ENCODE data around the gene WRNIP1. TPM values are rescaled to one million over a fixed set of nuclear protein-coding genes. Genes with fewer than 3 reads are reported as not detected.

The WRNIP1 gene
- total and polyA plus RNA-seq, 10 of the 15 experiments (the other 5 are each of a cell fraction or from before 2014, with no cell fraction given), result 9.3 to 30.5 (median 24.3) TPM

DNA sequence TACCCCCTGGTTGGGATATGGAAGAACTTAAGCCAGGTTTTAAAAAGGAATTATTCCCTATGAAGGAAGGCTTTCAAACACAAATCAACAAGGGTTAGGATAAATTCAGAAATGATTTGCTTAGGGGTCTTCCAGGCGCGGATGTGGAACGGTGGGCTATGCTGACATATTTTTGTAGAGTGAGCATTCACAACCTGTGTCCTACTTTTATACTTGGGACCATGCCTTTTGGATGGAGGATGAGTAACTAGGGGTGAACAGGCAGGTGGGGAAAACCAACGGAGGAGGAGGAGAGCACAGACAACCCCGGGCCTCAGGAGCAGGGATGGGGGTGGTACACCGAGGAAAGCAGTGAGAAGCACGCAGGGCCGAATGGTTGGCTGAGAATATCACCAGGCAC is 20.4 kb upstream of the WRNIP1 start:
- no peak overlapping the region for H3K9ac ChIP-seq (ENCODE audit: control insufficient read depth, insufficient read depth, low read length)
- no peak overlapping the region for H3K27ac ChIP-seq (ENCODE audit: control insufficient read depth, insufficient read depth)
- WGBS (ENCODE audit: insufficient coverage, insufficient replicate concordance, low lambda C conversion rate, missing lambda C conversion rate), result 73% methylated on average over 8 of the region's 8 CpGs
- FAIRE-seq (no peak), ATAC-seq (no peak), DNase-seq (ENCODE audit: low read depth, low spot score) (no peak)
- TF ChIP-seq ZNF217 (IDR thresholded peaks at IDR 0.05) (no peak), SP1 (IDR thresholded peaks at IDR 0.05; ENCODE audit: low read depth, low read length) (no peak), GATAD2B (conservative IDR thresholded peaks at IDR 0.05; ENCODE audit: low read depth) (no peak), NR2C2 (IDR thresholded peaks at IDR 0.05; ENCODE audit: borderline replicate concordance, control insufficient read depth, insufficient read length, low read depth) (no peak), JUNB (IDR thresholded peaks at IDR 0.05) (no peak), MEF2B (IDR thresholded peaks at IDR 0.05; ENCODE audit: partially characterized antibody, poor library complexity, severe bottlenecking) (no peak), CBX5 (IDR thresholded peaks at IDR 0.05; ENCODE audit: low read depth) (no peak), ZNF274 (IDR thresholded peaks at IDR 0.05; ENCODE audit: insufficient read depth, insufficient read length) (no peak), TARDBP (IDR thresholded peaks at IDR 0.05; ENCODE audit: borderline replicate concordance) (no peak), CHD2 (IDR thresholded peaks at IDR 0.05; ENCODE audit: borderline replicate concordance, low read depth, low read length) (no peak), POU2F2 (IDR thresholded peaks at IDR 0.05; ENCODE audit: borderline replicate concordance, low read depth, low read length) (no peak), FOXM1 (IDR thresholded peaks at IDR 0.05; ENCODE audit: low read depth, low read length) (no peak)
- TF ChIP-seq, protein P1, sequence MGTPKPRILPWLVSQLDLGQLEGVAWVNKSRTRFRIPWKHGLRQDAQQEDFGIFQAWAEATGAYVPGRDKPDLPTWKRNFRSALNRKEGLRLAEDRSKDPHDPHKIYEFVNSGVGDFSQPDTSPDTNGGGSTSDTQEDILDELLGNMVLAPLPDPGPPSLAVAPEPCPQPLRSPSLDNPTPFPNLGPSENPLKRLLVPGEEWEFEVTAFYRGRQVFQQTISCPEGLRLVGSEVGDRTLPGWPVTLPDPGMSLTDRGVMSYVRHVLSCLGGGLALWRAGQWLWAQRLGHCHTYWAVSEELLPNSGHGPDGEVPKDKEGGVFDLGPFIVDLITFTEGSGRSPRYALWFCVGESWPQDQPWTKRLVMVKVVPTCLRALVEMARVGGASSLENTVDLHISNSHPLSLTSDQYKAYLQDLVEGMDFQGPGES (IDR thresholded peaks at IDR 0.05), result no peak
- TF ChIP-seq, protein P2, sequence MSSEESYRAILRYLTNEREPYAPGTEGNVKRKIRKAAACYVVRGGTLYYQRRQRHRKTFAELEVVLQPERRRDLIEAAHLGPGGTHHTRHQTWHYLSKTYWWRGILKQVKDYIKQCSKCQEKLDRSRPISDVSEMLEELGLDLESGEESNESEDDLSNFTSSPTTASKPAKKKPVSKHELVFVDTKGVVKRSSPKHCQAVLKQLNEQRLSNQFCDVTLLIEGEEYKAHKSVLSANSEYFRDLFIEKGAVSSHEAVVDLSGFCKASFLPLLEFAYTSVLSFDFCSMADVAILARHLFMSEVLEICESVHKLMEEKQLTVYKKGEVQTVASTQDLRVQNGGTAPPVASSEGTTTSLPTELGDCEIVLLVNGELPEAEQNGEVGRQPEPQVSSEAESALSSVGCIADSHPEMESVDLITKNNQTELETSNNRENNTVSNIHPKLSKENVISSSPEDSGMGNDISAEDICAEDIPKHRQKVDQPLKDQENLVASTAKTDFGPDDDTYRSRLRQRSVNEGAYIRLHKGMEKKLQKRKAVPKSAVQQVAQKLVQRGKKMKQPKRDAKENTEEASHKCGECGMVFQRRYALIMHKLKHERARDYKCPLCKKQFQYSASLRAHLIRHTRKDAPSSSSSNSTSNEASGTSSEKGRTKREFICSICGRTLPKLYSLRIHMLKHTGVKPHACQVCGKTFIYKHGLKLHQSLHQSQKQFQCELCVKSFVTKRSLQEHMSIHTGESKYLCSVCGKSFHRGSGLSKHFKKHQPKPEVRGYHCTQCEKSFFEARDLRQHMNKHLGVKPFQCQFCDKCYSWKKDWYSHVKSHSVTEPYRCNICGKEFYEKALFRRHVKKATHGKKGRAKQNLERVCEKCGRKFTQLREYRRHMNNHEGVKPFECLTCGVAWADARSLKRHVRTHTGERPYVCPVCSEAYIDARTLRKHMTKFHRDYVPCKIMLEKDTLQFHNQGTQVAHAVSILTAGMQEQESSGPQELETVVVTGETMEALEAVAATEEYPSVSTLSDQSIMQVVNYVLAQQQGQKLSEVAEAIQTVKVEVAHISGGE (CRISPR knock-in tag; IDR thresholded peaks at IDR 0.05), result no peak
- TF ChIP-seq, protein P3, sequence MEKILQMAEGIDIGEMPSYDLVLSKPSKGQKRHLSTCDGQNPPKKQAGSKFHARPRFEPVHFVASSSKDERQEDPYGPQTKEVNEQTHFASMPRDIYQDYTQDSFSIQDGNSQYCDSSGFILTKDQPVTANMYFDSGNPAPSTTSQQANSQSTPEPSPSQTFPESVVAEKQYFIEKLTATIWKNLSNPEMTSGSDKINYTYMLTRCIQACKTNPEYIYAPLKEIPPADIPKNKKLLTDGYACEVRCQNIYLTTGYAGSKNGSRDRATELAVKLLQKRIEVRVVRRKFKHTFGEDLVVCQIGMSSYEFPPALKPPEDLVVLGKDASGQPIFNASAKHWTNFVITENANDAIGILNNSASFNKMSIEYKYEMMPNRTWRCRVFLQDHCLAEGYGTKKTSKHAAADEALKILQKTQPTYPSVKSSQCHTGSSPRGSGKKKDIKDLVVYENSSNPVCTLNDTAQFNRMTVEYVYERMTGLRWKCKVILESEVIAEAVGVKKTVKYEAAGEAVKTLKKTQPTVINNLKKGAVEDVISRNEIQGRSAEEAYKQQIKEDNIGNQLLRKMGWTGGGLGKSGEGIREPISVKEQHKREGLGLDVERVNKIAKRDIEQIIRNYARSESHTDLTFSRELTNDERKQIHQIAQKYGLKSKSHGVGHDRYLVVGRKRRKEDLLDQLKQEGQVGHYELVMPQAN (conservative IDR thresholded peaks at IDR 0.05), result no peak
- TF ChIP-seq, protein P4, sequence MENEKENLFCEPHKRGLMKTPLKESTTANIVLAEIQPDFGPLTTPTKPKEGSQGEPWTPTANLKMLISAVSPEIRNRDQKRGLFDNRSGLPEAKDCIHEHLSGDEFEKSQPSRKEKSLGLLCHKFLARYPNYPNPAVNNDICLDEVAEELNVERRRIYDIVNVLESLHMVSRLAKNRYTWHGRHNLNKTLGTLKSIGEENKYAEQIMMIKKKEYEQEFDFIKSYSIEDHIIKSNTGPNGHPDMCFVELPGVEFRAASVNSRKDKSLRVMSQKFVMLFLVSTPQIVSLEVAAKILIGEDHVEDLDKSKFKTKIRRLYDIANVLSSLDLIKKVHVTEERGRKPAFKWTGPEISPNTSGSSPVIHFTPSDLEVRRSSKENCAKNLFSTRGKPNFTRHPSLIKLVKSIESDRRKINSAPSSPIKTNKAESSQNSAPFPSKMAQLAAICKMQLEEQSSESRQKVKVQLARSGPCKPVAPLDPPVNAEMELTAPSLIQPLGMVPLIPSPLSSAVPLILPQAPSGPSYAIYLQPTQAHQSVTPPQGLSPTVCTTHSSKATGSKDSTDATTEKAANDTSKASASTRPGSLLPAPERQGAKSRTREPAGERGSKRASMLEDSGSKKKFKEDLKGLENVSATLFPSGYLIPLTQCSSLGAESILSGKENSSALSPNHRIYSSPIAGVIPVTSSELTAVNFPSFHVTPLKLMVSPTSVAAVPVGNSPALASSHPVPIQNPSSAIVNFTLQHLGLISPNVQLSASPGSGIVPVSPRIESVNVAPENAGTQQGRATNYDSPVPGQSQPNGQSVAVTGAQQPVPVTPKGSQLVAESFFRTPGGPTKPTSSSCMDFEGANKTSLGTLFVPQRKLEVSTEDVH (IDR thresholded peaks at IDR 0.05; ENCODE audit: low read depth, partially characterized antibody), result no peak
- no peak overlapping the region for H2AFZ ChIP-seq (ENCODE audit: control insufficient read depth, low read depth, low read length)
- CTCF ChIA-PET, result no interaction called here
- RAD21 ChIA-PET (ENCODE audit: unreplicated experiment), result no interaction called here
- in situ Hi-C loops (cut with MboI) (no loop called here), intact Hi-C loops (cut with micrococcal nuclease; ENCODE audit: unreplicated experiment) (no loop called here)
- H3K79me2 ChIP-seq (ENCODE audit: control insufficient read depth, insufficient read depth, low read length), result no peaks in the 10 kb centered on the region
- SMC1A ChIA-PET (ENCODE audit: uncharacterized antibody, unreplicated experiment), result interaction anchor here (1.9 kb wide), 1 partner anchor 9 kb away, joined by 7 read pairs; no protein-coding TSS in a partner anchor
- no peaks in the 10 kb centered on the region for H3K4me1 ChIP-seq (ENCODE audit: control insufficient read depth, insufficient read depth, low read length)
- no peak overlapping the region for H3K4me2 ChIP-seq (ENCODE audit: control insufficient read depth, insufficient read depth)
- peaks cover 5 to 8% of the 10 kb centered on the region in 2 experiments; a peak in 2 of 4 replicates for H3K27me3 ChIP-seq (replicated peaks in 1 of 2; ENCODE audit: control insufficient read depth in 2 of 2, insufficient read depth in 2 of 2, low read length in 1 of 2)
- H3K4me3 ChIP-seq, result no peak overlapping the region
- BruUV-seq (replicated peaks), result no TSS peak
- H3K9me3 ChIP-seq (replicated peaks; ENCODE audit: control insufficient read depth, insufficient read depth, low read length), result no peaks in the 10 kb centered on the region
- H4K20me1 ChIP-seq (ENCODE audit: control insufficient read depth, insufficient read depth), result no peaks in the 10 kb centered on the region
- no peaks in the 10 kb centered on the region for H3K36me3 ChIP-seq (ENCODE audit: control insufficient read depth in 2 of 2, insufficient read depth in 2 of 2, low read length in 1 of 2)
- POLR2A ChIA-PET, result no interaction called here

Data from GM12878 (cell line).